Measurements from ENCODE around the gene ACTG2. TPM values are rescaled to one million over a fixed set of nuclear protein-coding genes. Genes with fewer than 3 reads are reported as not detected.

ACTG2 gene
- total and polyA plus RNA-seq, 4 donors = 0.46 to 9.0 (median 4.3) TPM

DNA sequence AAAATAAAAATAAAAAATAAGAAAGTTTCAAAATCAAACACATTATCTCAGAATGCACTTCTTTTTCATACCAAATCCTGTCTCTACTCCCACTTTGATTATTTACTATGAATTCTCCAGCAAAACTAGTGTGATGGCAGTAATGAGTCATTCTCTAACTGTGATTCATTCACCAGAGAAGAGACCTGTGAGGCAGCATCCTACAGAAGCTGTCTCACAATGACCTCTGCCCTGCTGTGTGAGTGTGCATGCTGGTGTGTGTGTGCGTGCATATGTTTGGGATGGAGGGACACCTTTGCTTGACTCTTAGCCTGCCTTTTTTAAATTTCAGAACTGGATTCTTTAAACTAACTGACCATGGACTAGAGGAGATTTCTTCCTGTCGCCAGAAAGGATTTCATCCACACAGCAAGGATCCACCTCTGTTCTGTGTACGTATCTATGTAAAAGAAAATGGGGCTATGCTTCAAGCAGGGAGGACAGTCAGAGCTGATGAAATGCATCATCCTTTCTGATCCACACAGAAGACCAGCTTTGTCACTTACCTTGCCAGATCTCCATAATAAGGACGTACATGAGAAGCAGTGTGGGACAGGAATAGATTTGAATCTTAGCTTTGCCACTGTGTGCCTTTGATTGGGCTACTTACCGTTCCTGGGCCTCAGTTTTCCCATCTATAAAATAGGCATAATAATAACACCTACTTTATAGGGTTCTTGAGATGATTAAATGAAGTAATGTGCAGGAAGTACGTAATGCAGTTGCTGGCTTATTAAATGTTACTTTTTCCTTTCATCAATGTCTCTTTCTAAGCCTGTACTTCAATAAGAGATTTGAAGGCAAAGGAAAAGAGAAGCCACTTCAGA, 32.9 kb upstream of the ACTG2 start:
- no peaks in the 10 kb centered on the region for H3K27me3 ChIP-seq (ENCODE audit: control insufficient read depth in 4 of 4, insufficient read depth in 4 of 4, low read length in 3 of 4)
- H3K4me3 ChIP-seq (ENCODE audit: low read depth in 1 of 3, low read length in 3 of 3) = no peak overlapping the region
- WGBS = 95% methylated on average over 6 of the region's 6 CpGs
- no peak for TF ChIP-seq SP1 (IDR thresholded peaks at IDR 0.05)
- no peak for TF ChIP-seq YY1 (IDR thresholded peaks at IDR 0.05)
- TF ChIP-seq JUND (IDR thresholded peaks at IDR 0.05) = no peak
- TF ChIP-seq, protein P1, sequence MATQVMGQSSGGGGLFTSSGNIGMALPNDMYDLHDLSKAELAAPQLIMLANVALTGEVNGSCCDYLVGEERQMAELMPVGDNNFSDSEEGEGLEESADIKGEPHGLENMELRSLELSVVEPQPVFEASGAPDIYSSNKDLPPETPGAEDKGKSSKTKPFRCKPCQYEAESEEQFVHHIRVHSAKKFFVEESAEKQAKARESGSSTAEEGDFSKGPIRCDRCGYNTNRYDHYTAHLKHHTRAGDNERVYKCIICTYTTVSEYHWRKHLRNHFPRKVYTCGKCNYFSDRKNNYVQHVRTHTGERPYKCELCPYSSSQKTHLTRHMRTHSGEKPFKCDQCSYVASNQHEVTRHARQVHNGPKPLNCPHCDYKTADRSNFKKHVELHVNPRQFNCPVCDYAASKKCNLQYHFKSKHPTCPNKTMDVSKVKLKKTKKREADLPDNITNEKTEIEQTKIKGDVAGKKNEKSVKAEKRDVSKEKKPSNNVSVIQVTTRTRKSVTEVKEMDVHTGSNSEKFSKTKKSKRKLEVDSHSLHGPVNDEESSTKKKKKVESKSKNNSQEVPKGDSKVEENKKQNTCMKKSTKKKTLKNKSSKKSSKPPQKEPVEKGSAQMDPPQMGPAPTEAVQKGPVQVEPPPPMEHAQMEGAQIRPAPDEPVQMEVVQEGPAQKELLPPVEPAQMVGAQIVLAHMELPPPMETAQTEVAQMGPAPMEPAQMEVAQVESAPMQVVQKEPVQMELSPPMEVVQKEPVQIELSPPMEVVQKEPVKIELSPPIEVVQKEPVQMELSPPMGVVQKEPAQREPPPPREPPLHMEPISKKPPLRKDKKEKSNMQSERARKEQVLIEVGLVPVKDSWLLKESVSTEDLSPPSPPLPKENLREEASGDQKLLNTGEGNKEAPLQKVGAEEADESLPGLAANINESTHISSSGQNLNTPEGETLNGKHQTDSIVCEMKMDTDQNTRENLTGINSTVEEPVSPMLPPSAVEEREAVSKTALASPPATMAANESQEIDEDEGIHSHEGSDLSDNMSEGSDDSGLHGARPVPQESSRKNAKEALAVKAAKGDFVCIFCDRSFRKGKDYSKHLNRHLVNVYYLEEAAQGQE (IDR thresholded peaks at IDR 0.05) = no peak
- no peak for TF ChIP-seq RXRA (IDR thresholded peaks at IDR 0.05)
- no peak for TF ChIP-seq TAF1 (conservative IDR thresholded peaks at IDR 0.05)
- TF ChIP-seq, protein P2, sequence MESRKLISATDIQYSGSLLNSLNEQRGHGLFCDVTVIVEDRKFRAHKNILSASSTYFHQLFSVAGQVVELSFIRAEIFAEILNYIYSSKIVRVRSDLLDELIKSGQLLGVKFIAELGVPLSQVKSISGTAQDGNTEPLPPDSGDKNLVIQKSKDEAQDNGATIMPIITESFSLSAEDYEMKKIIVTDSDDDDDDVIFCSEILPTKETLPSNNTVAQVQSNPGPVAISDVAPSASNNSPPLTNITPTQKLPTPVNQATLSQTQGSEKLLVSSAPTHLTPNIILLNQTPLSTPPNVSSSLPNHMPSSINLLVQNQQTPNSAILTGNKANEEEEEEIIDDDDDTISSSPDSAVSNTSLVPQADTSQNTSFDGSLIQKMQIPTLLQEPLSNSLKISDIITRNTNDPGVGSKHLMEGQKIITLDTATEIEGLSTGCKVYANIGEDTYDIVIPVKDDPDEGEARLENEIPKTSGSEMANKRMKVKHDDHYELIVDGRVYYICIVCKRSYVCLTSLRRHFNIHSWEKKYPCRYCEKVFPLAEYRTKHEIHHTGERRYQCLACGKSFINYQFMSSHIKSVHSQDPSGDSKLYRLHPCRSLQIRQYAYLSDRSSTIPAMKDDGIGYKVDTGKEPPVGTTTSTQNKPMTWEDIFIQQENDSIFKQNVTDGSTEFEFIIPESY (IDR thresholded peaks at IDR 0.05) = no peak
- no peak for TF ChIP-seq FOXA1 (IDR thresholded peaks at IDR 0.05)
- no peak for TF ChIP-seq NR2F2 (IDR thresholded peaks at IDR 0.05)
- TF ChIP-seq EGR1 (IDR thresholded peaks at IDR 0.05; ENCODE audit: low read depth in 2 of 2) = no peak
- no peak for TF ChIP-seq HNF4A (conservative IDR thresholded peaks at IDR 0.05)
- TF ChIP-seq RAD21 (IDR thresholded peaks at IDR 0.05) = no peak
- TF ChIP-seq FOXA2 (IDR thresholded peaks at IDR 0.05) = no peak
- no peak overlapping the region for H3K9ac ChIP-seq (ENCODE audit: low read depth in 1 of 2, low read length in 2 of 2)
- H3K9me3 ChIP-seq (ENCODE audit: control insufficient read depth in 4 of 4, low read length in 3 of 4) = no peaks in the 10 kb centered on the region
- DNase-seq (ENCODE audit: low spot score) = no peak
- H3K36me3 ChIP-seq (ENCODE audit: control insufficient read depth in 4 of 4, insufficient read depth in 3 of 4, low read depth in 1 of 4, low read length in 3 of 4) = peaks cover 8 to 61% (median 46%) of the 10 kb centered on the region in 4 donors
- H3K27ac ChIP-seq (ENCODE audit: low read depth in 1 of 2, low read length in 2 of 2) = no peak overlapping the region
- no peaks in the 10 kb centered on the region for H3K4me1 ChIP-seq (ENCODE audit: control insufficient read depth in 4 of 4, insufficient read depth in 4 of 4, low read length in 3 of 4)

DNA sequence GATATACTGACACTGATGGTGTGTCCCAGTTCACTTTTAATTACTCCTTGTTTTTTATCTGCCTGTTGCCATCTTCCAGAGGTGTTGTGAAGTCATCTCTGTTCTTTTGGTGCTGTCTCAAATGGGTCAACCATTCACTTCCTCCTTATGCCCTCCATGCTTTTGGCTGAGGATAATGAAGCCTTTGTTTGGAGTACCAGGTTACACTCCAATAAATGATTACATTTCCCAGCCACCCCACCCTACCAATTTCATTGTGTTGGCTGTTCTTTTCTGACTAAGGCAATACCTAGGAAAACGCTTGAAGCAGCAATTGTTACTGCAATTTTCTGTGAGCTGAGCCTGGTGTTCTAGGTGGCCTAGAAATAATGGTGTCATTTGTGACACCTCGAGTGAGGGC, 29.8 kb upstream of the ACTG2 start:
- H3K9me3 ChIP-seq (ENCODE audit: control insufficient read depth in 4 of 4, low read length in 3 of 4) = no peaks in the 10 kb centered on the region
- H3K27me3 ChIP-seq (ENCODE audit: control insufficient read depth in 4 of 4, insufficient read depth in 4 of 4, low read length in 3 of 4) = no peaks in the 10 kb centered on the region
- no peak for DNase-seq (ENCODE audit: low spot score)
- 87% methylated on average over 2 of the region's 2 CpGs for WGBS
- no peak overlapping the region for H3K4me3 ChIP-seq (ENCODE audit: low read depth in 1 of 3, low read length in 3 of 3)
- H3K27ac ChIP-seq (ENCODE audit: low read depth in 1 of 2, low read length in 2 of 2) = no peak overlapping the region
- H3K4me1 ChIP-seq (ENCODE audit: control insufficient read depth in 4 of 4, insufficient read depth in 4 of 4, low read length in 3 of 4) = no peaks in the 10 kb centered on the region
- H3K36me3 ChIP-seq (ENCODE audit: control insufficient read depth in 4 of 4, insufficient read depth in 3 of 4, low read depth in 1 of 4, low read length in 3 of 4) = peaks cover 5 to 50% (median 41%) of the 10 kb centered on the region in 4 donors
- no peak for TF ChIP-seq SP1 (IDR thresholded peaks at IDR 0.05)
- TF ChIP-seq TAF1 (conservative IDR thresholded peaks at IDR 0.05) = no peak
- TF ChIP-seq YY1 (IDR thresholded peaks at IDR 0.05) = no peak
- no peak for TF ChIP-seq GABPA (IDR thresholded peaks at IDR 0.05 in 1 of 2, conservative IDR thresholded peaks at IDR 0.05 in 1 of 2)
- no peak for TF ChIP-seq RAD21 (IDR thresholded peaks at IDR 0.05)
- TF ChIP-seq, protein P3, sequence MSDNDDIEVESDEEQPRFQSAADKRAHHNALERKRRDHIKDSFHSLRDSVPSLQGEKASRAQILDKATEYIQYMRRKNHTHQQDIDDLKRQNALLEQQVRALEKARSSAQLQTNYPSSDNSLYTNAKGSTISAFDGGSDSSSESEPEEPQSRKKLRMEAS (IDR thresholded peaks at IDR 0.05) = no peak
- TF ChIP-seq RXRA (IDR thresholded peaks at IDR 0.05) = no peak
- TF ChIP-seq, protein P4, sequence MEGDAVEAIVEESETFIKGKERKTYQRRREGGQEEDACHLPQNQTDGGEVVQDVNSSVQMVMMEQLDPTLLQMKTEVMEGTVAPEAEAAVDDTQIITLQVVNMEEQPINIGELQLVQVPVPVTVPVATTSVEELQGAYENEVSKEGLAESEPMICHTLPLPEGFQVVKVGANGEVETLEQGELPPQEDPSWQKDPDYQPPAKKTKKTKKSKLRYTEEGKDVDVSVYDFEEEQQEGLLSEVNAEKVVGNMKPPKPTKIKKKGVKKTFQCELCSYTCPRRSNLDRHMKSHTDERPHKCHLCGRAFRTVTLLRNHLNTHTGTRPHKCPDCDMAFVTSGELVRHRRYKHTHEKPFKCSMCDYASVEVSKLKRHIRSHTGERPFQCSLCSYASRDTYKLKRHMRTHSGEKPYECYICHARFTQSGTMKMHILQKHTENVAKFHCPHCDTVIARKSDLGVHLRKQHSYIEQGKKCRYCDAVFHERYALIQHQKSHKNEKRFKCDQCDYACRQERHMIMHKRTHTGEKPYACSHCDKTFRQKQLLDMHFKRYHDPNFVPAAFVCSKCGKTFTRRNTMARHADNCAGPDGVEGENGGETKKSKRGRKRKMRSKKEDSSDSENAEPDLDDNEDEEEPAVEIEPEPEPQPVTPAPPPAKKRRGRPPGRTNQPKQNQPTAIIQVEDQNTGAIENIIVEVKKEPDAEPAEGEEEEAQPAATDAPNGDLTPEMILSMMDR (IDR thresholded peaks at IDR 0.05; ENCODE audit: low read depth, low read length, missing input control) = no peak
- TF ChIP-seq, protein P1 (IDR thresholded peaks at IDR 0.05) = no peak
- no peak for TF ChIP-seq JUND (IDR thresholded peaks at IDR 0.05)
- no peak for TF ChIP-seq FOXA1 (IDR thresholded peaks at IDR 0.05)
- TF ChIP-seq NR2F2 (IDR thresholded peaks at IDR 0.05) = no peak
- TF ChIP-seq HNF4G (IDR thresholded peaks at IDR 0.05) = no peak
- H3K9ac ChIP-seq (ENCODE audit: low read depth in 1 of 2, low read length in 2 of 2) = no peak overlapping the region
